CD8-positive, alpha-beta memory T cell (primary cell): ENCODE measurements around the gene PRR19. TPM values are rescaled to one million over a fixed set of nuclear protein-coding genes. Genes with fewer than 3 reads are reported as not detected.

Experiments
- CTCF ChIA-PET: fragments of 350-600 bp; sonication (Branson Sonifier 250); formaldehyde crosslinking; loops from one replicate; lab custom pipeline; 2021; ENCODE audit warnings: antibody characterized with exemption; lab: Charles Lee
- POLR2A ChIA-PET: fragments of 350-600 bp; sonication (Branson Sonifier 250); formaldehyde crosslinking; loops from one replicate; lab custom pipeline; 2021; ENCODE audit warnings: antibody characterized with exemption; lab: Charles Lee
- DNase-seq, 5 donors: peaks; one replicate each; pipeline versions ENCODE4 v3.0.0 to v3.0.0-alpha.2; 2020 to 2022; ENCODE audit warnings: mixed read lengths in 1 of 5
- H3K27ac ChIP-seq: one replicate; pipeline ENCODE4 v1.7.0; 2013; ENCODE audit warnings: low read depth, mild to moderate bottlenecking, low read length, moderate library complexity
- H3K27me3 ChIP-seq: 2 replicates; pipeline ENCODE4 v1.7.0; 2013; ENCODE audit warnings: low read length, mild to moderate bottlenecking; ENCODE audit not compliant: insufficient read depth, poor library complexity, severe bottlenecking
- H3K36me3 ChIP-seq: 2 replicates; pipeline ENCODE4 v1.7.0; 2013; ENCODE audit warnings: mild to moderate bottlenecking, low read length, moderate library complexity; ENCODE audit not compliant: insufficient read depth
- H3K4me1 ChIP-seq: 2 replicates; pipeline ENCODE4 v1.7.0; 2013; ENCODE audit warnings: mild to moderate bottlenecking, low read length, moderate library complexity; ENCODE audit not compliant: insufficient read depth
- H3K4me3 ChIP-seq: 2 replicates; pipeline ENCODE4 v1.7.0; 2013; ENCODE audit warnings: mild to moderate bottlenecking, low read length
- H3K9me3 ChIP-seq: 2 replicates; pipeline ENCODE4 v1.7.0; 2013; ENCODE audit warnings: mild to moderate bottlenecking, low read length
- H3K27ac Mint-ChIP-seq, 8 donors: one replicate each; pipeline ENCODE4 v1.8.0; 2020 to 2021; ENCODE audit warnings: mixed read lengths in 8 of 8, mild to moderate bottlenecking in 6 of 8, inconsistent platforms in 3 of 8, moderate library complexity in 3 of 8
- H3K27me3 Mint-ChIP-seq, 2 donors: one replicate each; pipeline ENCODE4 v1.8.0; 2020 to 2021; ENCODE audit warnings: mixed read lengths in 2 of 2, mild to moderate bottlenecking in 1 of 2, moderate library complexity in 1 of 2
- H3K36me3 Mint-ChIP-seq, 3 donors: one replicate each; pipeline ENCODE4 v1.8.0; 2020 to 2021; ENCODE audit warnings: mixed read lengths in 3 of 3, inconsistent platforms in 1 of 3, mild to moderate bottlenecking in 1 of 3
- H3K4me1 Mint-ChIP-seq, 3 donors: one replicate each; pipeline ENCODE4 v1.8.0; 2020 to 2021; ENCODE audit warnings: mixed read lengths in 3 of 3, inconsistent platforms in 1 of 3, mild to moderate bottlenecking in 1 of 3
- H3K4me3 Mint-ChIP-seq, 7 donors: one replicate each; pipeline ENCODE4 v1.8.0; 2020 to 2021; ENCODE audit warnings: mixed read lengths in 7 of 7, mild to moderate bottlenecking in 6 of 7, moderate library complexity in 4 of 7, inconsistent platforms in 2 of 7
- H3K9me3 Mint-ChIP-seq, 5 donors: one replicate each; pipeline ENCODE4 v1.8.0; 2020 to 2022; ENCODE audit warnings: mixed read lengths in 5 of 5, mild to moderate bottlenecking in 3 of 5, moderate library complexity in 2 of 5, inconsistent platforms in 1 of 5
- polyA plus RNA-seq: library from polyadenylated mRNA; unstranded; fragments of 300-500 nt; fragmentation: Illumina TruSeq; gene quantifications from one replicate; pipeline ENCODE4 v1.2.3, GENCODE V29; 2021
- total RNA-seq, 2 experiments: library from RNA; stranded (reverse); gene quantifications; one replicate each; pipeline ENCODE4 v1.2.3, GENCODE V29; 2021

PRR19 gene
- total and polyA plus RNA-seq, 3 experiments from 2014 or later: 0.64 to 1.0 (median 0.73) TPM

DNA sequence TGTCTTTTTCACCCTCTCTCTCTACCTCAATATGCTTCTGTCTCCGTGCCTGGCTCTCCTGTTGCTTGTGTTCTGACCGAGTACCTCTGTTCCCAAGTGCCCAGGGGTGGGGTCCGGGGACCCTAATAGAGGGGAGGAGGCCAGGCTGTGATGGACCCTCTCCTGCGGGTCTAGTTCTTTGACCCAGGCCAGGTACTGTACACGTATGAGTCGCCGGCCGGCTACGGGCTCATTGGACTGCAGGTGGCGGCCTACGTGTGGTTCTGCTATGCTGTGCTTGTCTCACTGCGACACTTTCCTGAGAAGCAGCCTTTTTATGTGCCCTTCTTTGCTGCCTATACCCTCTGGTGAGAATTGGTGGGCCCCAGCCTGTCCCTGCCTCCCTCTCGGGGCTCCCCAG is 15.6 kb downstream of the PRR19 start:
- ChIA-PET POLR2A (no interaction called here), CTCF (no interaction called here)
- peaks cover 8% of the 10 kb centered on the region for H3K4me1 ChIP-seq
- no peaks in the 10 kb centered on the region for H3K9me3 Mint-ChIP-seq
- H3K4me1 Mint-ChIP-seq: peaks cover 13 to 18% (median 18%) of the 10 kb centered on the region in 3 donors
- no peaks in the 10 kb centered on the region for H3K36me3 Mint-ChIP-seq
- DNase-seq: no peak
- peaks cover 17 to 30% of the 10 kb centered on the region in 2 donors for H3K27me3 Mint-ChIP-seq
- no peak overlapping the region for H3K4me3 ChIP-seq
- H3K27ac ChIP-seq: no peak overlapping the region
- no peak overlapping the region for H3K4me3 Mint-ChIP-seq
- no peak overlapping the region for H3K27ac Mint-ChIP-seq
- no peaks in the 10 kb centered on the region for H3K9me3 ChIP-seq
- no peaks in the 10 kb centered on the region for H3K36me3 ChIP-seq
- H3K27me3 ChIP-seq: peaks cover 15% of the 10 kb centered on the region

GRCh38 chr19:42322305-42322704 is 20.4 kb downstream of the PRR19 start:
- Histone ChIP-seq H3K4me3 (no peak overlapping the region), H3K4me1 (peaks cover 21% of the 10 kb centered on the region), H3K36me3 (no peaks in the 10 kb centered on the region), H3K9me3 (no peaks in the 10 kb centered on the region), H3K27ac (no peak overlapping the region), H3K27me3 (peaks cover 3% of the 10 kb centered on the region)
- Mint-ChIP-seq H3K27me3 (peaks cover 14 to 15% of the 10 kb centered on the region in 2 donors), H3K4me3 (peak overlapping the region in 1 of 7 donors; percentile 29), H3K36me3 (peaks cover 0 to 7% (median 0%) of the 10 kb centered on the region in 3 donors), H3K27ac (no peak overlapping the region), H3K4me1 (peaks cover 15 to 28% (median 19%) of the 10 kb centered on the region in 3 donors), H3K9me3 (no peaks in the 10 kb centered on the region)
- DNase-seq: no peak
- CTCF ChIA-PET: interaction anchor here (1.0 to 2.0 kb wide), 4 partner anchors 13 to 214 kb away, joined by 3 to 10 read pairs (median 4); no protein-coding TSS in a partner anchor
- POLR2A ChIA-PET: no interaction called here

DNA sequence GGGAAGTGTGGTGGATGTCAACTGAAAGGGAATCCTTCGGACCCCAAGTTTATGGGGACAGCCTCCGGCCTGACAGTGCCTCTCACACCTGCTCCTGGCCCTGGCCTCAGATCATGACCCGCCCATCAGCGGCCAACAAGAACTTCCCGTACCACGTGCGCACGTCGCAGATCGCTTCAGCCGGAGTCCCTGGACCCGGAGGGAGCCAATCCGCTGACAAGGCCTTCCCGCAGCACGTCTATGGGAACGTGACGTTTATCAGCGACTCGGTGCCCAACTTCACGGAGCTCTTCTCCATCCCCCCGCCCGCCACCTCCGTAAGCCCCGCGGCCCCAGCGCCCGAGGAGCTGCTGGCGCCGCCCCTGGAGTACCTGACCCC is 21.5 kb downstream of the PRR19 start:
- ChIA-PET POLR2A (interaction anchor here (1.3 kb wide), 1 partner anchor 148 kb away, joined by 4 read pairs; no protein-coding TSS in a partner anchor), CTCF (interaction anchor here (1.6 kb wide), 1 partner anchor 215 kb away, joined by 4 read pairs; no protein-coding TSS in a partner anchor)
- H3K27me3 ChIP-seq: peaks cover 3% of the 10 kb centered on the region
- no peaks in the 10 kb centered on the region for H3K9me3 Mint-ChIP-seq
- DNase-seq: no peak
- H3K4me1 ChIP-seq: peaks cover 23% of the 10 kb centered on the region
- peaks cover 15 to 36% (median 19%) of the 10 kb centered on the region in 3 donors for H3K4me1 Mint-ChIP-seq
- H3K9me3 ChIP-seq: no peaks in the 10 kb centered on the region
- H3K27me3 Mint-ChIP-seq: peaks cover 14 to 15% of the 10 kb centered on the region in 2 donors
- no peaks in the 10 kb centered on the region for H3K36me3 ChIP-seq
- no peak overlapping the region for H3K4me3 ChIP-seq
- H3K27ac ChIP-seq: no peak overlapping the region
- peaks cover 0 to 7% (median 0%) of the 10 kb centered on the region in 3 donors for H3K36me3 Mint-ChIP-seq
- no peak overlapping the region for H3K27ac Mint-ChIP-seq
- peak overlapping the region; percentile 23 to 65 (median 46) for H3K4me3 Mint-ChIP-seq

- Histone ChIP-seq H3K4me1 (peaks cover 23% of the 10 kb centered on the region), H3K27ac (no peak overlapping the region), H3K27me3 (peaks cover 3% of the 10 kb centered on the region), H3K4me3 (no peak overlapping the region), H3K36me3 (no peaks in the 10 kb centered on the region), H3K9me3 (no peaks in the 10 kb centered on the region)
- POLR2A ChIA-PET: interaction anchor here (1.3 kb wide), 1 partner anchor 148 kb away, joined by 4 read pairs; no protein-coding TSS in a partner anchor
- Mint-ChIP-seq H3K4me1 (peaks cover 18 to 38% (median 21%) of the 10 kb centered on the region in 3 donors), H3K9me3 (no peaks in the 10 kb centered on the region), H3K27ac (no peak overlapping the region), H3K27me3 (peaks cover 14 to 15% of the 10 kb centered on the region in 2 donors), H3K4me3 (peak overlapping the region in 3 of 7 donors; percentile 41 to 61 (median 56)), H3K36me3 (peaks cover 0 to 7% (median 0%) of the 10 kb centered on the region in 3 donors)
- DNase-seq: no peak
- CTCF ChIA-PET: interaction anchor here (1.6 kb wide), 1 partner anchor 215 kb away, joined by 4 read pairs; no protein-coding TSS in a partner anchor
Observed at GRCh38 chr19:42323852-42324654, 22.1 kb downstream of the PRR19 start.

GRCh38 chr19:42324655-42325307 is 22.8 kb downstream of the PRR19 start:
- Mint-ChIP-seq H3K4me1 (peaks cover 19 to 40% (median 24%) of the 10 kb centered on the region in 3 donors), H3K36me3 (peaks cover 0 to 7% (median 0%) of the 10 kb centered on the region in 3 donors), H3K27ac (peak overlapping the region in 7 of 8 donors; percentile 0 to 96 (median 86)), H3K4me3 (peak overlapping the region; percentile 85 to 96 (median 93)), H3K9me3 (no peaks in the 10 kb centered on the region), H3K27me3 (peaks cover 14 to 15% of the 10 kb centered on the region in 2 donors)
- CTCF ChIA-PET: interaction anchor here (1.6 kb wide), 1 partner anchor 216 kb away, joined by 4 read pairs; no protein-coding TSS in a partner anchor
- Histone ChIP-seq H3K9me3 (no peaks in the 10 kb centered on the region), H3K27me3 (peaks cover 3% of the 10 kb centered on the region), H3K27ac (no peak overlapping the region), H3K4me3 (peak overlapping the region; percentile 30), H3K4me1 (peaks cover 23% of the 10 kb centered on the region), H3K36me3 (no peaks in the 10 kb centered on the region)
- DNase-seq: no peak
- POLR2A ChIA-PET: no interaction called here

DNA sequence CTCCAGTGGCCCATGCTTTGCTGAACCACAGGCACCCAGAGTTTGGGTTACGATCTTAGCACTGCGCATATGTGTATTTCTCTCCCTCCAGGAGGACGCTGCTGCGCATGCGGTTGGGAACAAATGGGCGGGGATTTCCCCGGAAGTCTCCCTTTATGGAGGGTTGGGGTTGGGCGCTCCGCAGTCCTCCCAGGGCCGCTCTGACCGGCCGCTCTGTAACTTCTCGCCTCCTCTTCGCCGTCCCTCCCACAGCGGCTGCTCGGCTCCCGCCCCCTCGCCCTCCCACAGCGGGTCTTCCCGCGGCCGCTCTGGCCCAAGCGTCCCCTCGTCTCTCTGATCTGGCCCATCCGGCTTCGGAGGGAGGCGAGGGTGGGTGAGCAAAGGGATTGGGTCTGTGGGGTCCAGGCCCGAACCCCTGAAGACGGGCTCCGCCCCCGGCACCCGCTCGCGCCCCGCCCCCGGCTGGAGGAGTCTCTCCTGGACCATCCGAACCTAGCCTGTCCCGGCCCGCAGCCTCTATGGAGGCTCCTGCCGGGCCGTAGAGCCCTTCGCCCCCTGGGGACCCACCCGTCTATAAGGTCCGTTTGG is 23.5 kb downstream of the PRR19 start, which contains the start of gene MEGF8:
Gene MEGF8, plus strand, starts transcription at position 328 of the 588 bp plus-strand sequence. CDS start 609 bp downstream, outside the sequence.
- H3K36me3 ChIP-seq: no peaks in the 10 kb centered on the region
- DNase-seq: peak; percentile 96 to 99 (median 98)
- Mint-ChIP-seq H3K9me3 (no peaks in the 10 kb centered on the region), H3K27ac (peak within 1 kb of the TSS; percentile 0 to 96 (median 85)), H3K27me3 (peaks cover 14 to 15% of the 10 kb centered on the region in 2 donors), H3K4me1 (peaks cover 19 to 40% (median 24%) of the 10 kb centered on the region in 3 donors), H3K4me3 (peak within 1 kb of the TSS; percentile 85 to 96 (median 93)), H3K36me3 (peaks cover 0 to 7% (median 0%) of the 10 kb centered on the region in 3 donors)
- peak within 1 kb of the TSS; percentile 58 for H3K27ac ChIP-seq
- peak within 1 kb of the TSS; percentile 95 for H3K4me3 ChIP-seq
- POLR2A ChIA-PET: no interaction called here
- peaks cover 23% of the 10 kb centered on the region for H3K4me1 ChIP-seq
- CTCF ChIA-PET: no interaction called here
- peaks cover 3% of the 10 kb centered on the region for H3K27me3 ChIP-seq
- H3K9me3 ChIP-seq: no peaks in the 10 kb centered on the region

DNA sequence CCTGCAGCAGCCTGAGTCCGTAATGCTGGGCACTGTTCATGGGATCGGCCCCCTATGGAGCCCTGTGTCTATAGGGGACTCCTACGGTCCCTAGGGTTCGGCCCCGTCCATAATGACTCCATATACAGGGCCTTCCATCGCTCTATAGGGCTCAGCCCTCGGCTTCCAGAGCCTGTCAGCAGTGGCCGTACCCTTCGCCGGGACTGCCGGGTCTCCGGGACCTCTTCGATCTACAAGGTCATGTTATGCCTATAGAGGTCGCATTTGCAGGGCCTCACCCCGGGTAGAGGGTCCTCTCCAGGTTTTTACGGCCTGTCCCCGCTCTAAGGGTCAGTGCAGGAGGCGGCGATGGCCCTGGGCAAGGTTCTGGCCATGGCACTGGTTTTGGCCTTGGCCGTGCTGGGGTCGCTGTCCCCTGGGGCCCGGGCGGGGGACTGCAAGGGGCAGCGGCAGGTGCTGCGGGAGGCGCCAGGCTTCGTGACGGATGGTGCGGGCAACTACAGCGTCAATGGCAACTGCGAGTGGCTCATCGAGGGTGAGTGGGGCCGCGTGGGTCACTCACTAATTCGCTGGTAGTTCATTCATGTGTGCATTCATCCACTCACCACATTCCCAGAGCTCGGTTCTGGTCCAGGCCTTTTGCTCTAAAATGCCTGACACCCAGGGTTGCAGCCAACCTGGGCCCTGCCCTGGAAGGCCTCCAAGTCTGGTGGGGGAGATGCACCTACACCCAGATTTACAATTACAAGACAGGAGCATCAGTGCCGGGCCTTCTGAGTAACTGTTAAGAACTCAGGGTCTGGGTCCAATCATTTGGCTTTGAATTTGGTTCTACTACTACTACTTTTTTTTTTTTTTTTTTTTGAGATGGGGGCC is 24.2 kb downstream of the PRR19 start:
- Histone ChIP-seq H3K27me3 (peaks cover 3% of the 10 kb centered on the region), H3K4me3 (peak overlapping the region; percentile 95), H3K27ac (peak overlapping the region; percentile 58), H3K4me1 (peaks cover 23% of the 10 kb centered on the region), H3K36me3 (no peaks in the 10 kb centered on the region), H3K9me3 (no peaks in the 10 kb centered on the region)
- Mint-ChIP-seq H3K9me3 (no peaks in the 10 kb centered on the region), H3K27ac (peak overlapping the region; percentile 0 to 96 (median 70)), H3K4me1 (peaks cover 19 to 40% (median 24%) of the 10 kb centered on the region in 3 donors), H3K36me3 (peaks cover 0 to 7% (median 0%) of the 10 kb centered on the region in 3 donors), H3K27me3 (peaks cover 14 to 15% of the 10 kb centered on the region in 2 donors), H3K4me3 (peak overlapping the region; percentile 85 to 96 (median 93))
- peak in 2 of 5 donors; percentile 37 to 53 for DNase-seq
- ChIA-PET CTCF (no interaction called here), POLR2A (no interaction called here)
